SK-N-SH (cell line): Measurements from ENCODE around the gene GPR15LG.

Experiments used
- RFX5 ChIP-seq: IDR thresholded peaks from 2 replicates; pipeline ENCODE4 v1.6.1; 2012; ENCODE audit warnings: mild to moderate bottlenecking, improper control_type of control experiment, low read length
- TF ChIP-seq, protein P1 (sequence below): fragments of 200-600 bp; sonication (generic); IDR thresholded peaks from 2 replicates; pipeline ENCODE4 v1.6.1; 2017; ENCODE audit warnings: antibody characterized with exemption, mild to moderate bottlenecking, moderate library complexity

DNA sequence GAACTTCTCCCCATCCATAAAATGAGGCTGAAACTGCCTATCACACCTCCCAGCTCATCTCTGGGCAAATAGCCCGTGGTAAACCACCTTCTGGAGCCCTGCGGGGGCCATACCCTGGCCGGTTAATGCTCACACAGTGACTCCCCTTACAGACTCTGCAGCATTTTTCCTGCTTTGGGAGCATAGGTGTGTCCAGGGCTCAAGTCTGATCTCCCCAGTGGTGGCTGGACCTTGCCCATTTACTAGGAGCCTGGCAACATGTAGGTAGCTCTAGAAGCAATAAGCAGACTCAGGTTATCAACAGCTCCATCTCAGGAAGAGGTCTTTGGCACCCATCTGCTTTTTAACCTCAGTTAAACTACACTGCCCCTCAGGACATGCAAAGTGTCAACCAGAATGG, 15.2 kb downstream of the GPR15LG start:
- TF ChIP-seq, protein P1, sequence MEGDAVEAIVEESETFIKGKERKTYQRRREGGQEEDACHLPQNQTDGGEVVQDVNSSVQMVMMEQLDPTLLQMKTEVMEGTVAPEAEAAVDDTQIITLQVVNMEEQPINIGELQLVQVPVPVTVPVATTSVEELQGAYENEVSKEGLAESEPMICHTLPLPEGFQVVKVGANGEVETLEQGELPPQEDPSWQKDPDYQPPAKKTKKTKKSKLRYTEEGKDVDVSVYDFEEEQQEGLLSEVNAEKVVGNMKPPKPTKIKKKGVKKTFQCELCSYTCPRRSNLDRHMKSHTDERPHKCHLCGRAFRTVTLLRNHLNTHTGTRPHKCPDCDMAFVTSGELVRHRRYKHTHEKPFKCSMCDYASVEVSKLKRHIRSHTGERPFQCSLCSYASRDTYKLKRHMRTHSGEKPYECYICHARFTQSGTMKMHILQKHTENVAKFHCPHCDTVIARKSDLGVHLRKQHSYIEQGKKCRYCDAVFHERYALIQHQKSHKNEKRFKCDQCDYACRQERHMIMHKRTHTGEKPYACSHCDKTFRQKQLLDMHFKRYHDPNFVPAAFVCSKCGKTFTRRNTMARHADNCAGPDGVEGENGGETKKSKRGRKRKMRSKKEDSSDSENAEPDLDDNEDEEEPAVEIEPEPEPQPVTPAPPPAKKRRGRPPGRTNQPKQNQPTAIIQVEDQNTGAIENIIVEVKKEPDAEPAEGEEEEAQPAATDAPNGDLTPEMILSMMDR: no peak
- no peak for TF ChIP-seq RFX5
